MCF 10A (cell line): ENCODE measurements around the gene CGNL1. TPM values are rescaled to one million over a fixed set of nuclear protein-coding genes. Genes with fewer than 3 reads are reported as not detected.

ENCODE experiments used
- BruUV-seq: library from RNA; stranded (reverse); fragments of 400-500 nt; replicated peaks from 2 replicates; lab custom pipeline; 2021; lab: Mats Ljungman, UMichigan
- CTCF ChIA-PET: fragments of 300-600 bp; sonication (Branson Sonifier 250); formaldehyde crosslinking; extraction: SDS; loops from one replicate; lab custom pipeline; 2021; ENCODE audit warnings: antibody characterized with exemption, inconsistent platforms; lab: Yijun Ruan, JAX
- POLR2A ChIA-PET: fragments of 300-600, 350-650 bp; sonication (Branson Sonifier 250); formaldehyde crosslinking; extraction: SDS; loops from one replicate; lab custom pipeline; 2020; ENCODE audit warnings: antibody characterized with exemption, inconsistent platforms; lab: Yijun Ruan, JAX
- DNase-seq: peaks from one replicate; pipeline ENCODE4 v3.0.0-alpha.2; 2018; ENCODE audit not compliant: unreplicated experiment
- H3K27ac Mint-ChIP-seq: one replicate; pipeline ENCODE4 v1.8.0; 2022; ENCODE audit warnings: mild to moderate bottlenecking, low read depth, mixed read lengths; ENCODE audit not compliant: unreplicated experiment
- H3K27me3 Mint-ChIP-seq: one replicate; pipeline ENCODE4 v1.8.0; 2022; ENCODE audit warnings: mixed read lengths; ENCODE audit not compliant: insufficient read depth, unreplicated experiment
- H3K36me3 Mint-ChIP-seq: one replicate; pipeline ENCODE4 v1.8.0; 2022; ENCODE audit warnings: mild to moderate bottlenecking, moderate library complexity, mixed read lengths; ENCODE audit not compliant: insufficient read depth, unreplicated experiment
- H3K4me1 Mint-ChIP-seq: one replicate; pipeline ENCODE4 v1.8.0; 2022; ENCODE audit warnings: mixed read lengths; ENCODE audit not compliant: insufficient read depth, unreplicated experiment
- H3K4me3 Mint-ChIP-seq: one replicate; pipeline ENCODE4 v1.8.0; 2022; ENCODE audit warnings: mild to moderate bottlenecking, moderate library complexity, mixed read lengths; ENCODE audit not compliant: unreplicated experiment
- H3K9me3 Mint-ChIP-seq: one replicate; pipeline ENCODE4 v1.8.0; 2022; ENCODE audit warnings: mixed read lengths; ENCODE audit not compliant: unreplicated experiment
- intact Hi-C: fragments of 100-400 bp; cut with micrococcal nuclease; formaldehyde crosslinking; loops from 2 replicates; pipeline ENCODE4 v1.14.1; 2022
- total RNA-seq: library from RNA; stranded (reverse); gene quantifications from 2 replicates; pipeline ENCODE4 v1.2.3, GENCODE V29; 2022
- TF ChIP-seq, protein P1 (sequence below): fragments of 200-600 bp; IDR thresholded peaks from one replicate; pipeline ENCODE4 v1.8.0; 2022; ENCODE audit warnings: antibody characterized with exemption, mild to moderate bottlenecking; ENCODE audit not compliant: unreplicated experiment

Gene CGNL1
- total RNA-seq, 1 experiment from 2014 or later = 0.05 TPM

DNA sequence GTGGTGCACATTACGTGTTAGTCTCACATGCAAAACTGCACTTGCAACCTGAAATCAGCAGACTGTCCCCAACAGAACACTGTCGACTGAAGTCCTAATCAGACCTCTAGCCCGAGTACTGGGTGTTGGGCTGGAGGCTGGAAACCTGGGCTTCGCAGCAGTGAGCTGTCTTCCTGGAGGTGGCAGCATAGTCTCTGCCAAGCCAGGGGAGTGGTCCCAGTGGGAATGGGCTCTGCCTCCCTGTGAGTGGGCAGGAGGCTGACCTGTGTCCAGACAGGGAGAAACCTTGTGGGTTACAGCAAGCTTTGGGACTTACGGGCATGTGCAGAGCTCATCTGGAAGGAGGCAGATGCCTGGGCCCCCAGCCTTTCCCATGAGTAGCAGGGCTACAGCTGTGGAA lies 177.2 kb downstream of the CGNL1 start:
- BruUV-seq = no TSS peak
- H3K9me3 Mint-ChIP-seq = no peaks in the 10 kb centered on the region
- no peak for DNase-seq
- ChIA-PET CTCF (interaction anchor here (0.6 to 17.5 kb wide), 5 partner anchors 11 to 213 kb away, joined by 3 to 297 read pairs (median 17); no protein-coding TSS in a partner anchor), POLR2A (interaction anchor here (1.1 kb wide), 1 partner anchor 56 kb away, joined by 3 read pairs; no protein-coding TSS in a partner anchor)
- intact Hi-C loops = no loop called here
- H3K4me1 Mint-ChIP-seq = peaks cover 43% of the 10 kb centered on the region
- TF ChIP-seq, protein P1, sequence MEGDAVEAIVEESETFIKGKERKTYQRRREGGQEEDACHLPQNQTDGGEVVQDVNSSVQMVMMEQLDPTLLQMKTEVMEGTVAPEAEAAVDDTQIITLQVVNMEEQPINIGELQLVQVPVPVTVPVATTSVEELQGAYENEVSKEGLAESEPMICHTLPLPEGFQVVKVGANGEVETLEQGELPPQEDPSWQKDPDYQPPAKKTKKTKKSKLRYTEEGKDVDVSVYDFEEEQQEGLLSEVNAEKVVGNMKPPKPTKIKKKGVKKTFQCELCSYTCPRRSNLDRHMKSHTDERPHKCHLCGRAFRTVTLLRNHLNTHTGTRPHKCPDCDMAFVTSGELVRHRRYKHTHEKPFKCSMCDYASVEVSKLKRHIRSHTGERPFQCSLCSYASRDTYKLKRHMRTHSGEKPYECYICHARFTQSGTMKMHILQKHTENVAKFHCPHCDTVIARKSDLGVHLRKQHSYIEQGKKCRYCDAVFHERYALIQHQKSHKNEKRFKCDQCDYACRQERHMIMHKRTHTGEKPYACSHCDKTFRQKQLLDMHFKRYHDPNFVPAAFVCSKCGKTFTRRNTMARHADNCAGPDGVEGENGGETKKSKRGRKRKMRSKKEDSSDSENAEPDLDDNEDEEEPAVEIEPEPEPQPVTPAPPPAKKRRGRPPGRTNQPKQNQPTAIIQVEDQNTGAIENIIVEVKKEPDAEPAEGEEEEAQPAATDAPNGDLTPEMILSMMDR = no peak
- no peaks in the 10 kb centered on the region for H3K36me3 Mint-ChIP-seq
- no peak overlapping the region for H3K27ac Mint-ChIP-seq
- no peaks in the 10 kb centered on the region for H3K27me3 Mint-ChIP-seq
- no peak overlapping the region for H3K4me3 Mint-ChIP-seq

DNA sequence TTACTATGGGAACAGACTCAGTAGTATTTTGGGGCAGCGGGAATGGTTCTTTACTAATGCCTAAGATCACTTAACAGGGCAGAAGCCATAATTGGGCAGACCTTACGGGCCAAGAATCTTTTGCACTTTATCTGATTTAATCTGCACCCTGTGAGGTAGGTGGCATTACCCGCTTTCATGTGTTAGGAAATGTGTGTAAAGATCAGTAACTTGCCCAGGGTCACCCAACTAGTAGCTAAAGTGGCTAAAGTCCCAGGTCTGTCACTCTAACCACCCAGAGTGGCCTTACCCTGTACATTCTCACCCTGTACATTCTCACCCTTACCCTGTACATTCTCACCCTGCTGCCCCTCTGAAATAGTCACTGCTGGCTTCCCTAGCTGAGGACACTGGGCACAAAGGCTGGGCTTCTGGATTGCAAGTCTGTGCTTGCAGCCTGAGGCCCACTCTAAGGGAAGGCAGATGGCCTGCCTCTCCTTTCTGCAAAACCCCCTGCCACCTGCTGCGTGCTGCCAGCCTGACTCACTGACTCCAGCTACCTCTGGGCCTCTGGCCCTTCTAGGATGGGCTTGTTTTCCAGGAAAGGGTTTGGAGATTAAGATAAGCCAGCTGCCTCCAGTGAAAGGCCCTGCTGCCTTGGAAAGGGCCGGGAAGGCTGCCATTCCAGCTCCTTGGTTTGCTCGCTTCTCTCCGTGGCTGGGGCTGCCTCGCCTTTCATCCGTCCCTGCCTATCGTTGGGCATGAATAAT lies 177.9 kb downstream of the CGNL1 start:
- Mint-ChIP-seq H3K4me1 (peaks cover 38% of the 10 kb centered on the region), H3K36me3 (no peaks in the 10 kb centered on the region), H3K27ac (no peak overlapping the region), H3K4me3 (no peak overlapping the region), H3K27me3 (no peaks in the 10 kb centered on the region), H3K9me3 (no peaks in the 10 kb centered on the region)
- intact Hi-C loops = no loop called here
- no peak for DNase-seq
- CTCF ChIA-PET = interaction anchor here (0.6 to 17.5 kb wide), 7 partner anchors 12 to 515 kb away, joined by 3 to 297 read pairs (median 4); no protein-coding TSS in a partner anchor
- BruUV-seq = no TSS peak
- POLR2A ChIA-PET = interaction anchor here (0.5 to 1.1 kb wide), 3 partner anchors 12 to 1329 kb away, joined by 3 read pairs; no protein-coding TSS in a partner anchor
- TF ChIP-seq, protein P1 = no peak

DNA sequence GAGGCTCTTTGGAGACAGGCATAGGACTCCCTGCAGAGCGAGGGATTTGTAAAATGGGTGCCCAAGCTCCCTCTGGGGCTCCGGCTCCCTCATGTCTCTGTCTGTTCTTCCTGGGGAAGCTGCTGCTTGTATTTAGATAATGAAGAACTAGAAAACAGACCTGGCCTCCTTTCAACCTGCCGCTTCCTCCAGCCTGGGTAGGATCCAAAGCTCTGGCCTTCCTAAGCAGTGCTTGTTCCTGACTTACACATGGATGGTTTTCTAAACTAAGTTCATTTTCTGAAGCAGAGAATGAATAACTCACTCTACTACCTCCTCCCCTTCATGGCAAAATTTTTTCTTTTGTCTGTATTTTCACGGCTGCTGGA lies 178.5 kb downstream of the CGNL1 start:
- TF ChIP-seq, protein P1 = no peak
- H3K9me3 Mint-ChIP-seq = no peaks in the 10 kb centered on the region
- no peak overlapping the region for H3K27ac Mint-ChIP-seq
- no TSS peak for BruUV-seq
- no peak for DNase-seq
- CTCF ChIA-PET = interaction anchor here (1.1 to 17.5 kb wide), 3 partner anchors 12 to 514 kb away, joined by 5 to 297 read pairs (median 17); no protein-coding TSS in a partner anchor
- peaks cover 38% of the 10 kb centered on the region for H3K4me1 Mint-ChIP-seq
- no peaks in the 10 kb centered on the region for H3K27me3 Mint-ChIP-seq
- intact Hi-C loops = no loop called here
- POLR2A ChIA-PET = interaction anchor here (0.9 to 1.1 kb wide), 2 partner anchors 11 to 55 kb away, joined by 3 read pairs; no protein-coding TSS in a partner anchor
- H3K36me3 Mint-ChIP-seq = no peaks in the 10 kb centered on the region
- no peak overlapping the region for H3K4me3 Mint-ChIP-seq

DNA sequence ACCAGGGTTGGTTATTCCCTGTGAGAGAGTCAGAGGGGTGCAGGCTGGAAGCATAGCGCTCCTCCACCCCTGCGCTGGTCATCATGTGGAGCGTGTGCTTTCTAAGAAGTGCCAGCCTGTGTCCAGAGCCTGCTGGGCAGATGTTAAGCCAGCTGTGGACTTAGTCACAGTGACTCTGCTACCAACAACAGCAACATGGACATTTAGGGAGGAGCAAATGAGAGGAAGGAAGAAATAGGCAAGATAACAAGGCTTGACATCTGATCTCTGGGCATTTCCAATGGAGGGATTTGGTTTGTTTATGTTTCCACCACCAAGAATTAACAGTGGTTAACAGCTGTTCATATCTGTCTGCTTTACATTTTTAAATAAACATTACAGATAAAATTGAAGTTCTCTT lies 179.0 kb downstream of the CGNL1 start:
- ChIA-PET CTCF (interaction anchor here (1.1 to 17.5 kb wide), 4 partner anchors 13 to 514 kb away, joined by 3 to 297 read pairs (median 11); no protein-coding TSS in a partner anchor), POLR2A (interaction anchor here (0.9 kb wide), 1 partner anchor 11 kb away, joined by 3 read pairs; no protein-coding TSS in a partner anchor)
- H3K9me3 Mint-ChIP-seq = no peaks in the 10 kb centered on the region
- intact Hi-C loops = no loop called here
- TF ChIP-seq, protein P1 = no peak
- no peak for DNase-seq
- H3K27me3 Mint-ChIP-seq = no peaks in the 10 kb centered on the region
- H3K36me3 Mint-ChIP-seq = no peaks in the 10 kb centered on the region
- no peak overlapping the region for H3K4me3 Mint-ChIP-seq
- no TSS peak for BruUV-seq
- no peak overlapping the region for H3K27ac Mint-ChIP-seq
- H3K4me1 Mint-ChIP-seq = peaks cover 40% of the 10 kb centered on the region
